HepG2 (cell line): ENCODE data around the gene GAPDH. TPM values are rescaled to one million over a fixed set of nuclear protein-coding genes. Genes with fewer than 3 reads are reported as not detected.

Source experiments
- CBX1 ChIP-seq: IDR thresholded peaks from one replicate; pipeline ENCODE4 v1.6.1; 2016; ENCODE audit warnings: antibody characterized with exemption, low read depth
- CCAR2 ChIP-seq: fragments of 200-400 bp; formaldehyde crosslinking; optimal IDR thresholded peaks from 2 replicates; pipeline ENCODE3; 2018; ENCODE audit warnings: low read depth, mild to moderate bottlenecking, low read length, moderate library complexity
- CTCF ChIP-seq: sonication (generic); formaldehyde crosslinking; IDR thresholded peaks from 2 replicates; pipeline ENCODE4 v1.5.0; 2020; ENCODE audit warnings: mild to moderate bottlenecking, missing genetic modification reagents, moderate library complexity
- DRAP1 ChIP-seq: IDR thresholded peaks from 2 replicates; pipeline ENCODE4 v1.6.1; 2016; ENCODE audit warnings: missing genetic modification reagents, missing compliant biosample characterization
- FOXM1 ChIP-seq: sonication (generic); formaldehyde crosslinking; IDR thresholded peaks from 2 replicates; pipeline ENCODE4 v1.5.0; 2020; ENCODE audit warnings: missing genetic modification reagents
- HHEX ChIP-seq: IDR thresholded peaks from 2 replicates; pipeline ENCODE4 v1.6.1; 2016; ENCODE audit warnings: control low read depth
- HNF4A ChIP-seq: sonication (generic); formaldehyde crosslinking; IDR thresholded peaks from 2 replicates; pipeline ENCODE4 v1.4.0; 2020; ENCODE audit warnings: missing genetic modification reagents
- JDP2 ChIP-seq: sonication (generic); formaldehyde crosslinking; IDR thresholded peaks from 2 replicates; pipeline ENCODE4 v1.8.1; 2022; ENCODE audit warnings: missing genetic modification reagents, borderline replicate concordance
- KIAA2018 ChIP-seq: sonication (generic); formaldehyde crosslinking; IDR thresholded peaks from 2 replicates; pipeline ENCODE4 v1.5.0; 2020; ENCODE audit warnings: mild to moderate bottlenecking, missing genetic modification reagents, borderline replicate concordance
- MEIS2 ChIP-seq: sonication (generic); formaldehyde crosslinking; IDR thresholded peaks from 2 replicates; pipeline ENCODE4 v1.9.0; 2021; ENCODE audit warnings: mild to moderate bottlenecking, missing genetic modification reagents
- NR2C2 ChIP-seq: sonication (generic); formaldehyde crosslinking; IDR thresholded peaks from 2 replicates; pipeline ENCODE4 v1.4.0; 2020; ENCODE audit warnings: missing genetic modification reagents, mild to moderate bottlenecking, moderate library complexity, borderline replicate concordance
- POLR2A ChIP-seq, 2 experiments: IDR thresholded peaks; 2 replicates each; pipeline ENCODE4 v1.6.1; 2011; ENCODE audit warnings: low read depth in 2 of 2, low read length in 2 of 2, mild to moderate bottlenecking in 1 of 2, moderate library complexity in 1 of 2; ENCODE audit not compliant: insufficient read depth in 1 of 2
- RORA ChIP-seq: sonication (generic); formaldehyde crosslinking; IDR thresholded peaks from 2 replicates; pipeline ENCODE4 v1.5.0; 2020; ENCODE audit warnings: mild to moderate bottlenecking, missing genetic modification reagents, moderate library complexity
- SATB2 ChIP-seq: sonication (generic); formaldehyde crosslinking; IDR thresholded peaks from 2 replicates; pipeline ENCODE4 v1.5.0; 2020; ENCODE audit warnings: missing genetic modification reagents
- SMARCC2 ChIP-seq: fragments of 450-650 bp; IDR thresholded peaks from 2 replicates; pipeline ENCODE4 v1.6.1; 2017; ENCODE audit warnings: antibody characterized with exemption, mild to moderate bottlenecking
- ZNF446 ChIP-seq: sonication (generic); formaldehyde crosslinking; IDR thresholded peaks from 2 replicates; pipeline ENCODE4 v1.5.0; 2020; ENCODE audit warnings: mild to moderate bottlenecking, missing genetic modification reagents
- ZNF557 ChIP-seq: sonication (generic); formaldehyde crosslinking; IDR thresholded peaks from 2 replicates; pipeline ENCODE4 v1.4.0; 2020; ENCODE audit warnings: missing genetic modification reagents
- ZNF597 ChIP-seq: sonication (generic); formaldehyde crosslinking; IDR thresholded peaks from 2 replicates; pipeline ENCODE4 v1.5.0; 2020; ENCODE audit warnings: missing genetic modification reagents
- ZSCAN25 ChIP-seq: sonication (generic); formaldehyde crosslinking; IDR thresholded peaks from 2 replicates; pipeline ENCODE4 v1.8.0; 2022; ENCODE audit warnings: mild to moderate bottlenecking, missing genetic modification reagents
- polyA plus RNA-seq, 8 experiments: library from polyadenylated mRNA; depleted of rRNA in 3 of 8; stranded (reverse) in 7 of 8; unstranded in 1 of 8; fragments of >200 nt; fragmentation: Illumina TruSeq in 4 of 8; extraction: Trizol in 4 of 8; gene quantifications; 2 replicates each; pipeline versions ENCODE4 v1.2.1 to v1.2.3, GENCODE V29; 2011 to 2016; ENCODE audit warnings: low read depth in 4 of 8, missing spikeins in 1 of 8, mixed read lengths in 1 of 8; ENCODE audit not compliant: insufficient read depth in 1 of 8
- total RNA-seq, 5 experiments: library from RNA; depleted of rRNA; stranded (reverse); fragments of >200 nt; fragmentation: Illumina TruSeq; extraction: Trizol; gene quantifications; 2 replicates each; pipeline ENCODE4 v1.2.3, GENCODE V29; 2016; ENCODE audit warnings: low read depth in 1 of 5

The GAPDH gene
- total and polyA plus RNA-seq, 2 of the 13 experiments (the other 11 are each of a cell fraction or from before 2014, with no cell fraction given), result 3,038 to 12,722 TPM

- TF ChIP-seq KIAA2018 (CRISPR knock-in tag) (no peak), JDP2 (CRISPR knock-in tag) (no peak; the same call in 1 of the 2 replicates), HHEX (no peak), SMARCC2 (no peak), HNF4A (CRISPR knock-in tag) (peak; percentile 44), SATB2 (CRISPR knock-in tag) (no peak), CBX1 (peak; percentile 92), POLR2A (IDR thresholded peaks at IDR 0.05; ENCODE audit: insufficient read depth in 1 of 2, low read depth in 2 of 2, low read length in 2 of 2) (peak in 1 of 2 experiments; percentile 98; a peak in 2 of 4 replicates), ZNF446 (CRISPR knock-in tag) (no peak), NR2C2 (no peak; the same call in 1 of the 2 replicates), FOXM1 (CRISPR knock-in tag) (no peak; the same call in 1 of the 2 replicates), ZSCAN25 (CRISPR knock-in tag) (no peak; the same call in 1 of the 2 replicates), ZNF597 (CRISPR knock-in tag) (0 out of 2 replicates have a peak, but pooled peaks have one; percentile 40), ZNF557 (CRISPR knock-in tag) (peak; percentile 88; the same call in 1 of the 2 replicates), RORA (no peak), CCAR2 (peak; percentile 5), MEIS2 (CRISPR knock-in tag) (no peak), CTCF (no peak), DRAP1 (CRISPR knock-in tag) (peak; percentile 98)
Measured at GRCh38 chr12:6533923-6534694, at the start of gene GAPDH (continued).
